ENCODE measurements around the gene DCLRE1B. TPM values are rescaled to one million over a fixed set of nuclear protein-coding genes. Genes with fewer than 3 reads are reported as not detected.

DCLRE1B gene
- total RNA-seq, 2 donors from 2014 or later: 16.1 to 21.4 TPM

DNA sequence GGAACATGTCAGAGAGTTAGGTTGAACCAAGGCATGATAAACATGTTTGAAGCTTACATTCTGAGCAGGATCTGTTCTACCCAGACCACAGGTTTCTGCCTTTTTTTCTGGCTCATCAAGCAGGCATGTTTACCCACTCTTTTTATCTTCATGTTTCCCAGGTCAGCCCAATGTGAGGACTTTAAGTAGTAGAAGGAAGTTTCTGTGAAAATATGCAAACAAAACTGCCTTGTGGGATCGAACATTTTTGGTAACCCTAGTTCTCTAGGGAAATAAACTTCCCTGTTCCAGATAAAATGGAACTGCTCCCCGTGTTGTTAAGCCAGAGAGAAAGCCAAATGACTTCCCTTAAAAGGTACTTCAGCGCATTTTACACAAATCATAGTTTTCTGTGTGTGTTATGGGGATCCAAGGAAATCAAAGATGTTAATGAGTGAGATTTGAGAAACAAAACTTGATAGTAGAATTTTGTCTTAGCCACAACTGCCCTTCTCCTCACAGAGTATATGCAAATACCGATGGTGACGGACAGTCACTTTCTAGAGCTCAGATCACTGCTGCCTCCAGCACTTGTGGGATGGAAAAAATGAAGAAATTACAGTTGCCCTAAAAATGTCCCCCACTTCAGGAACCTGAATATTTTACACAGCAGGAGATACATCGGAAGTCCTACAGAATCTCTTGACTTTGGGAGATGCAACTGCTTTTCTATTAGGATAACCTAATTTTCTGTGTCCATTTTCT, 23.2 kb downstream of the DCLRE1B start:
- Mint-ChIP-seq H3K4me1 (peaks cover 34% of the 10 kb centered on the region), H3K9me3 (no peaks in the 10 kb centered on the region), H3K27ac (peak overlapping the region; percentile 97), H3K4me3 (peak overlapping the region; percentile 89), H3K36me3 (ENCODE audit: low read depth) (peaks cover 40% of the 10 kb centered on the region), H3K27me3 (no peaks in the 10 kb centered on the region)
- peak; percentile 10 for ATAC-seq (replicated peaks)

DNA sequence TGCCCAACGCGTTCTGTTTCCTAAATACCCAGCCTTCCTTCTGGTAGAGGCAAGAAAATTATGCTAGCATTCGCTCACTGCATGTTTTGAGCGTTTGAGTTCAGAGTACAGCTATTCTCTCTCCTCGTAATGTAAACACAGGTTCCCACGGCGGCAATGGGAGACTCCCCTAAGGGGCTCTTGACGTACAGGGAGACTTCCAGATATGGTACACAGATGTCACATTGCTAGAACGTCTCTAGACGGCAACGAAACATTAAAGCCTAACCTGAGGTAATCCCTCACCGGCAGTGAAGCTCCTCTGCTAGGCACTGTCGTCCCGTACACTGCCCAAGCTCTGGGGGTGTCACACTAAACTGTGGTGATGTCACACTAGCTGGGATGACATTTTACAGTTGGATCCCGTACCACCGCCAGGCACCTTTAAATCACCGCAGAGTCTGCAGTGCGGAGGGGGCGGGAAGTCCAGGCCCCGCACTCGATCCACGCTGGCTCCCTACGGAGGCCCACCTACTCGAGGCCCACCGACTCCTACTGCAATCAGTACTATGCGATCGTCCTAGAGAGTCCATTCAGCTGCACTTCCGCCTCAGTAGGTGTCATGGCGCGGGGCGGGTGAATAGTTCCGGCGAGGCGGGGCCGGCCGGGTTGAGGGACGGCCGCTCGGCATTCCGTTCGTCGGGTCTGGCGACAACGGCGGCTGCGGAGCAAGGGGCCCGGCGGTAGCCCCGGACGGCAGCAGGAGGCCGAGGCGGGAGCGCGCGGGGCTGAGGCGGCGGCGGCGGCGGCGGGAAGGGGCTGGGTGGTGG, 24.0 kb downstream of the DCLRE1B start, which contains the start of gene HIPK1:
Gene HIPK1 (plus strand): TSS at position 384 of the 809 bp plus-strand sequence.
- Mint-ChIP-seq H3K36me3 (ENCODE audit: low read depth) (peaks cover 48% of the 10 kb centered on the region), H3K4me1 (peaks cover 42% of the 10 kb centered on the region), H3K27ac (peak within 1 kb of the TSS; percentile 99), H3K9me3 (no peaks in the 10 kb centered on the region), H3K4me3 (peak within 1 kb of the TSS; percentile 89), H3K27me3 (no peaks in the 10 kb centered on the region)
- peak; percentile 62 for ATAC-seq (replicated peaks)

DNA sequence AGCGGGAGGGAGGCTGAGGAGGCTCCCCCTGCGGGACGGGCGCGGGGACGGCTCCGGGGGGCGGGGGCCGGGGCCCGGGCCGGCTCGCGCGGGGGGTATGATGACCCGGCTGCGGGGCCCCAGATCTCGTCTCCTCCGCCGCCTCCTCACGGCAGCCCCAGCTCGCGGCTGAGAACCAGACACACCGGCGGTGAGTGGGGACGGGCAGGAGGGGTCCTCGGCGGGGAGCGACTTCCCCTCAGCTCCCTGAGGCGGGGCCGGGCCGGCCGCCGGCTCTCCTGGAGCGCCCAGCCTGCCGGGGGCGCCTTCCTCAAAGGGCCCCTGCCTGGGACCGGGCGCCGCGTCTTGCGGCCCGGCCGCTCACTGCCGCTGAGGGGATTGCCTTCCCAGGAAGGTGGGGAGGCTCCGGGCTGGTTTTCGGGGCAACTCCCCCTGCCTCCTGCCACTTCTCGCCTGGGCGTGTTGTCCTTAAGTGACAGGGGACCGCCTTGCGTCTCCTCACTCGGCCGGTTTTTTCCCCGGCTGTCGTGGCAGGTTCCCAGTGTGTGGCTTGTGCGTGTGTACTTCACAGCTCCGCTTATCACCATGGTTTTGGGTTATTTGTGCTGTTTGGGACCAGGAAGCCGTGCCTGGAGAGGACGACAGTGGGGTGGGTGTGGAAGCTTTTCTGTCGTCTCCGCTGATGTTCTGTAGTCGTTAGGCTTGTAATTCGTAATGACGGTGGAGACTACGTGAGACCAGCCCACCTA, 24.8 kb downstream of the DCLRE1B start:
- H3K36me3 Mint-ChIP-seq (ENCODE audit: low read depth): peaks cover 51% of the 10 kb centered on the region
- H3K27me3 Mint-ChIP-seq: no peaks in the 10 kb centered on the region
- peak overlapping the region; percentile 89 for H3K4me3 Mint-ChIP-seq
- H3K9me3 Mint-ChIP-seq: no peaks in the 10 kb centered on the region
- H3K4me1 Mint-ChIP-seq: peaks cover 45% of the 10 kb centered on the region
- peak; percentile 38 for ATAC-seq (replicated peaks)
- peak overlapping the region; percentile 99 for H3K27ac Mint-ChIP-seq

DNA sequence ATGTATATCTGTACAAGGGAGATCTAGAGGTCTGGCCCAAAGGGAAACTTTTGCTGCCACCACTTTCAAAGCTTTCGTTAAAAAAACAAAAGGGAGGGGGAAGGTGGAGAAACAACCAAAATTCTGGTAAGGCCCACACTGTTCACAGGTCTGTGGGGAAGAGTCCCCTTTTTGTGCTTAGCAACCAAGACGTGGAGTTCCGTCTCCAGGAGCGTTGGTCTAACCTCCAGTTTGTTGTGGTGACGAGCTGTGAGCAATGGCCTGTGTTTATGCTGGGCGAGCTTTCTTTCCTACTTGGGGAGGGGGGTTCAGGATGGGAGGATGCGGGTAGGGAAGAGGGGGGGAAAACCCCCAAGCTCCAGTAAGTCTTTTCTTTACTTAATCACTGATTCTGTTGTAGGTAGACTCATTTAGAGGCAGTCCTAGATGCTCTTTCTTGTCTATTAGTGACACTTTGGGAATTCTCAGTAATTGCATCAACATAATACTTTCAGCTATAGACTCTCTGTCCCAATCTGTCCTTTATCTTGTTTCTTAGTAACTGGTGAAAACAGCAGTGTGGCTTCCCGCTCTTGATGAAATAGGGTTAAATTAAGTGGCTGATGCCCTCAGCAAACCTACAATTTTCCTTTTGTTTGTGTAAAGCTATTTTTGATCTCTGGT, 25.5 kb downstream of the DCLRE1B start:
- peak overlapping the region; percentile 89 for H3K4me3 Mint-ChIP-seq
- H3K27ac Mint-ChIP-seq: peak overlapping the region; percentile 99
- ATAC-seq (replicated peaks): peak; percentile 72
- peaks cover 56% of the 10 kb centered on the region for H3K36me3 Mint-ChIP-seq (ENCODE audit: low read depth)
- no peaks in the 10 kb centered on the region for H3K27me3 Mint-ChIP-seq
- peaks cover 51% of the 10 kb centered on the region for H3K4me1 Mint-ChIP-seq
- H3K9me3 Mint-ChIP-seq: no peaks in the 10 kb centered on the region

DNA sequence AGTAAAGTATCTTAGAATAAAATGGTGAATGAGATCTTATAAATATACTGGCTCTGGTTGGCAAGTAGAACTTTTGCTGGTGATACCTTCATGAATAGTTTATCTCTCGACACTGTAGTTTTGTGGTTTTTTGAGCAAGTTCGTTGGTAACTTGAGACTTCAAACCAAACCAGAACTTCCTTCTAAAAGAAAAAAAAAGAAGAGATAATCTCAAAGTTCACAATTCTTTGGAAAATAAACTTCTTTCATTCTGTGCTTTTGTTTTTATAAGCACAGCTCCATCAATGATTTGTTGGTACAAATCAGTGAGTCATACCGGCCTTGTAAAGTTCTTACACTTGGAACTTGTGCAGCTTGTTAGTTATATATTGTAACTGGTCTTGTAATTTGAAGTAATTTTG, 26.3 kb downstream of the DCLRE1B start:
- peaks cover 53% of the 10 kb centered on the region for H3K4me1 Mint-ChIP-seq
- peak overlapping the region; percentile 89 for H3K4me3 Mint-ChIP-seq
- no peak for ATAC-seq (replicated peaks)
- no peaks in the 10 kb centered on the region for H3K9me3 Mint-ChIP-seq
- no peaks in the 10 kb centered on the region for H3K27me3 Mint-ChIP-seq
- peak overlapping the region; percentile 99 for H3K27ac Mint-ChIP-seq
- peaks cover 58% of the 10 kb centered on the region for H3K36me3 Mint-ChIP-seq (ENCODE audit: low read depth)

DNA sequence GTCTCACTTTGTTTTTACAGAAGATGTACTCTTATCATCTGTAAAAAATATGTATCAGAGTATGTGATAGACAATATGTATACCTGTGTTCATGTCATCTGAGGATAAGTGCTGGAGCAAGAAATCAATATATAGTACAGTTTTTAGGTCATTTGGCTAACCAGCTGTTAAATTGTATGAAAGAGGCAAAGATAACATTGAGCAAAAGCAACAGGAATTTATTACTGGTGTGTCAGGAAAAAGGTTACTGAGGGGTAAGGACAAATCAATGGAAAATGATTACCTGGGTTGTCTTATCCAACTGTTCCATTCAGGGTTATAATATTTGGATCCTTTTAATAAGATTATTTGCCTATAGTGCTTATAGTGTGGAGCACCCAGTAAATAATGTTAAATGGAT, 28.9 kb downstream of the DCLRE1B start:
- Mint-ChIP-seq H3K36me3 (ENCODE audit: low read depth) (peaks cover 66% of the 10 kb centered on the region), H3K9me3 (no peaks in the 10 kb centered on the region), H3K27ac (peak overlapping the region; percentile 99), H3K27me3 (no peaks in the 10 kb centered on the region), H3K4me1 (peaks cover 56% of the 10 kb centered on the region), H3K4me3 (peak overlapping the region; percentile 89)
- no peak for ATAC-seq (replicated peaks)

DNA sequence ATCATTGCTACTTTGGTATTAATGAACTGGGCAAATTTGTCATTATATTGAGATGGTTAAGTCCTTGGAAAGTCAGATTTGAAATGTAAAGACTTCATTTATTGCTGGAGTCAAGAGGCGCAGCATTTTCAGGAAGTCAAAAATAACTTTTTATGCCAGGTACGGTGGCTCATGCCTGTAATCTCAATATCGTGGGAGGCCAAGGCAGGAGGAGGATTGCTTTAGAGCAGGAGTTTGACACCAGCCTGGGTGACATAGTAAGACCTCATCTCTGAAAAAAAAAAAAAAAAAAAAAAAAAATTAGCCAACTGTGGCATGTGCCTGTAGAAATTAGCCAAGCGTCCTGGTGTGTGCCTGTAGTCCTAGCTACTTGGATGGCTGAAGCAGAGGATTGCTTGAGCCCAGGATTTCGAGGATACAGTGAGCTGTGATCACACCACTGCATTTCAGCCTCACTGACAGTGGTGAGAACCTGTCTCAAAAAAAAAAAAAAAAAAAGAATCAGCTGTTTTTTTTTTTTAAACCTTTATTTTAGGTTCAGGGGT, 29.5 kb downstream of the DCLRE1B start:
- Mint-ChIP-seq H3K9me3 (no peaks in the 10 kb centered on the region), H3K4me3 (peak overlapping the region; percentile 89), H3K36me3 (ENCODE audit: low read depth) (peaks cover 67% of the 10 kb centered on the region), H3K27ac (peak overlapping the region; percentile 99), H3K27me3 (no peaks in the 10 kb centered on the region), H3K4me1 (peaks cover 62% of the 10 kb centered on the region)
- no peak for ATAC-seq (replicated peaks)

DNA sequence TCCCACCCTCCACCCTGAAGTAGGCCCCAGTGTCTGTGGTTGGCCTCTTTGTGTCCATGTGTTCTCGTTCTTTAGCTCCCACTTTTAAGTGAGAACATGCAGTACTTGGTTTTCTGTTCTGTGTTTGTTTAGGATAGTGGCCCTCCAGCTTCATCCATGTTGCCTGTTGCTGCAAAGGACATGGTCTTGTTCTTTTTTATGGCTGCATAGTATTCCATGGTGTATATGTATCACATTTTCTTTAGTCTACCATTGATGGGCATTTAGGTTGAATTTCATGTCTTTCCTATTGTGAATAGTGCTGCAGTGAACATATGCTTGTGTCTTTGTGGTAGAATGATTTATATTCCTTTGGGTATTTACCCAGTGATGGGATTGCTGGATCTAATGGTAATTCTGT, 30.1 kb downstream of the DCLRE1B start:
- peaks cover 66% of the 10 kb centered on the region for H3K4me1 Mint-ChIP-seq
- no peaks in the 10 kb centered on the region for H3K27me3 Mint-ChIP-seq
- peaks cover 69% of the 10 kb centered on the region for H3K36me3 Mint-ChIP-seq (ENCODE audit: low read depth)
- peak overlapping the region; percentile 85 for H3K4me3 Mint-ChIP-seq
- no peak for ATAC-seq (replicated peaks)
- H3K9me3 Mint-ChIP-seq: no peaks in the 10 kb centered on the region
- H3K27ac Mint-ChIP-seq: peak overlapping the region; percentile 20

DNA sequence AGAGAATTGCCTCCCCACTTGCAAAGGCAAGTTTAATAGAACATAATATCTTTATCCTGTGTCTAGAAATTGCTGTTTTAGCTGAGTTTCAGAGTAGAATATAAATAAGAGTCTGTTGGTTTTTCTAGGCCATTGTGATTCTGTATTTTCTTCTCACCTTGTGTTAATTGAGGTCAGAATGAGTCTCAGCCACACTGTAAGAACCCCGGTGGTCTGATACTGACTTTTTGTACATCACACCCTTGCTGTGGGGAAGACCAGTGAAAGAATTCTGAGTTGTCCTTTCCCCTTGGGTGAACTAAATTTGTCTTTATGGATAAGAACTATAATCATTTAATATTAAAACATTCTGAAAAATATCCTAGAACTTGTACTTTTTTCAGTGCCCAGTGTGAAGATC, 30.8 kb downstream of the DCLRE1B start:
- H3K27ac Mint-ChIP-seq: peak overlapping the region; percentile 20
- H3K36me3 Mint-ChIP-seq (ENCODE audit: low read depth): peaks cover 69% of the 10 kb centered on the region
- H3K27me3 Mint-ChIP-seq: no peaks in the 10 kb centered on the region
- no peak for ATAC-seq (replicated peaks)
- peak overlapping the region; percentile 85 for H3K4me3 Mint-ChIP-seq
- no peaks in the 10 kb centered on the region for H3K9me3 Mint-ChIP-seq
- peaks cover 74% of the 10 kb centered on the region for H3K4me1 Mint-ChIP-seq

DNA sequence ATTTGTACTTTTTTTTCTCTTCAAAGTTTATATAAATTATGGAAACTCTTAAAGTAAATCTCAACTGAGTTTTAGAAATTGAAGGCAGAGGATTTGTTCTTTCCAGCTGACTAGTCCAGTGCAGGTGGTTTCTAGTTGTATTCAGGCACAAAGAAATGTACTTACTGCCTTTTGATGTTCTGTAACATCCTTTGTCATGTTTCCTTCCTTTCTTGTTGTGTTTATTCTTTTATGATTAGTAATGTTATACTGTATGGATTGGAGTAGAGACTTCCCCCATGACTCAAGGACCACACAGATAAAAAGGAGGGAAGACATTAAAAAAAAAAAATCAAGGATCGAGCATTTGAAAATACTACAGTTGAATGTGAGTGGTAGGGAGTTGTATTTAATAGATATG, 32.0 kb downstream of the DCLRE1B start:
- peak; percentile 20 for ATAC-seq (replicated peaks)
- Mint-ChIP-seq H3K9me3 (no peaks in the 10 kb centered on the region), H3K4me1 (peaks cover 68% of the 10 kb centered on the region), H3K4me3 (peak overlapping the region; percentile 85), H3K27me3 (no peaks in the 10 kb centered on the region), H3K36me3 (ENCODE audit: low read depth) (peaks cover 69% of the 10 kb centered on the region), H3K27ac (peak overlapping the region; percentile 76)

DNA sequence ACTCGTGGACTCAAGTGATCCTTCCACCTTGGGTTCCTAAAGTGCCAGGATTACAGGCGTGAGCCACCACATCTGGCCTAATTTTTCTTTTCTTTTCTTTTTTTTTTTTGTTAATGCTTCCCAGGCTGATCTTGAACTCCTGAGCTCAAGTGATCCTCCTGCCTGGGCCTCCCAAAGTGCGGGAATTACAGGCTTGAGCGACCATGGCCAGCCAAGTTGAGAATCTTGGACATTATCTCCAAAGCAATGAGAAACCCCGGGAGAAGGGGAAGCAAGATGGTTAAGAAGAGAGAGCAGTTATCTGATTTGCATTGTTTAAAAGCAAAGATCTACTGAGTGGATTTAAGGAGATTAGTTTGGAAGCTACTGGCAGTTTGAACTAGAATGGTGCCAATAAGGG, 33.1 kb downstream of the DCLRE1B start:
- Mint-ChIP-seq H3K9me3 (no peaks in the 10 kb centered on the region), H3K36me3 (ENCODE audit: low read depth) (peaks cover 67% of the 10 kb centered on the region), H3K4me3 (peak overlapping the region; percentile 85), H3K4me1 (peaks cover 63% of the 10 kb centered on the region), H3K27me3 (no peaks in the 10 kb centered on the region), H3K27ac (peak overlapping the region; percentile 76)
- ATAC-seq (replicated peaks): no peak

DNA sequence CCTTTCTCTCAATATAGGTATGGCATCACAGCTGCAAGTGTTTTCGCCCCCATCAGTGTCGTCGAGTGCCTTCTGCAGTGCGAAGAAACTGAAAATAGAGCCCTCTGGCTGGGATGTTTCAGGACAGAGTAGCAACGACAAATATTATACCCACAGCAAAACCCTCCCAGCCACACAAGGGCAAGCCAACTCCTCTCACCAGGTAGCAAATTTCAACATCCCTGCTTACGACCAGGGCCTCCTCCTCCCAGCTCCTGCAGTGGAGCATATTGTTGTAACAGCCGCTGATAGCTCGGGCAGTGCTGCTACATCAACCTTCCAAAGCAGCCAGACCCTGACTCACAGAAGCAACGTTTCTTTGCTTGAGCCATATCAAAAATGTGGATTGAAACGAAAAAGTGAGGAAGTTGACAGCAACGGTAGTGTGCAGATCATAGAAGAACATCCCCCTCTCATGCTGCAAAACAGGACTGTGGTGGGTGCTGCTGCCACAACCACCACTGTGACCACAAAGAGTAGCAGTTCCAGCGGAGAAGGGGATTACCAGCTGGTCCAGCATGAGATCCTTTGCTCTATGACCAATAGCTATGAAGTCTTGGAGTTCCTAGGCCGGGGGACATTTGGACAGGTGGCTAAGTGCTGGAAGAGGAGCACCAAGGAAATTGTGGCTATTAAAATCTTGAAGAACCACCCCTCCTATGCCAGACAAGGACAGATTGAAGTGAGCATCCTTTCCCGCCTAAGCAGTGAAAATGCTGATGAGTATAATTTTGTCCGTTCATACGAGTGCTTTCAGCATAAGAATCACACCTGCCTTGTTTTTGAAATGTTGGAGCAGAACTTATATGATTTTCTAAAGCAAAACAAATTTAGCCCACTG, 35.5 kb downstream of the DCLRE1B start:
- Mint-ChIP-seq H3K27me3 (no peaks in the 10 kb centered on the region), H3K4me3 (peak overlapping the region; percentile 85), H3K27ac (peak overlapping the region; percentile 89), H3K36me3 (ENCODE audit: low read depth) (peaks cover 74% of the 10 kb centered on the region), H3K4me1 (peaks cover 53% of the 10 kb centered on the region), H3K9me3 (no peaks in the 10 kb centered on the region)
- peak; percentile 81 for ATAC-seq (replicated peaks)

DNA sequence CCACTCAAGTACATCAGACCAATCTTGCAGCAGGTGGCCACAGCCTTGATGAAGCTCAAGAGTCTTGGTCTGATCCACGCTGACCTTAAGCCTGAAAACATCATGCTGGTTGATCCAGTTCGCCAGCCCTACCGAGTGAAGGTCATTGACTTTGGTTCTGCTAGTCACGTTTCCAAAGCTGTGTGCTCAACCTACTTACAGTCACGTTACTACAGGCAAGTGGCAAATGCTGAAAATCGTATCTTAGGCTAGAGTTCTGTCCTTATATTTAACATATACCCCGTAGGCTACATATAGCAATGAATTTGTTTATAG, 36.1 kb downstream of the DCLRE1B start:
- no peaks in the 10 kb centered on the region for H3K27me3 Mint-ChIP-seq
- H3K27ac Mint-ChIP-seq: peak overlapping the region; percentile 89
- no peak for ATAC-seq (replicated peaks)
- peaks cover 56% of the 10 kb centered on the region for H3K4me1 Mint-ChIP-seq
- H3K9me3 Mint-ChIP-seq: no peaks in the 10 kb centered on the region
- H3K4me3 Mint-ChIP-seq: peak overlapping the region; percentile 85
- peaks cover 77% of the 10 kb centered on the region for H3K36me3 Mint-ChIP-seq (ENCODE audit: low read depth)
